ENCODE measurements around the gene DPP10. TPM values are rescaled to one million over a fixed set of nuclear protein-coding genes. Genes with fewer than 3 reads are reported as not detected.

DPP10 gene
- polyA plus RNA-seq, 4 donors = 11.5 to 24.1 (median 15.6) TPM

DNA sequence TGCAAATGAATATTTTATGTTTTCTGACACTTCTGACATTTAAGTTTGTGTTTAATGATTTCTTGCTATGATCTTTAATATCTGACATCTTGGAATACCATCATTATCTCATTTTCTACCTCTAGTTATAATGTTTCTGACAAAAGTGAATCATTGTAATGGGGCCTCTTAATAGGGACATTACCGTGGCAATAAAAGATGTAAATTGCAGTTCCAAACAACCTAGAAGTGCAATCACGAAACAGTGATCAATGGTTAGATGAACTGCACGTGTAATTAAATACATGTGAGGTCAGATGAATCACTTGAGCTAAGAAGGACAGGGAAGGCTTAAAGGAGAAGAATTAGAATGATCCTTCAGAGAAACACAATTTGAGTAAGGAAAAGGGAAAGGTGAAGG, 1078.3 kb downstream of the DPP10 start:
- no peak for DNase-seq (ENCODE audit: low read depth in 4 of 4, low spot score in 3 of 4)

DNA sequence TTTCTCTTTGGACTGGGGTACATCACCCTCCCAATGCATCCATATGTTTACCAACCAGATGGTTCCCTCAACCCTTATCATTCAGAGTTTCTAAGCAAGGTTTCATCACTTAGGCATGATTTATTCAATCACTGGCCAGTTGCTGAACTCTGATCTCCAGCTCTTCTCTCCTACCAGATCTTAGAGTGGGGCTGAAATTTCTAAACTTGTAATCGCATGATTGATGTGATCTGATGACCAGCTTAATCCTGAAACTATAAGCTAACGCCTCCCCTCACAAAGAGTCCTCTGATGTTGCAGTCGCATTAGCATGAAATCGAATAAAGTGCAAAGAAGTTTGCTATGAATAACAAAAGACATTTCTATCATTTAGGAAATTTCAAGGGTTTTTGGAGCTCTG, 1082.0 kb downstream of the DPP10 start:
- DNase-seq (ENCODE audit: low read depth in 4 of 4, low spot score in 3 of 4) = no peak

DNA sequence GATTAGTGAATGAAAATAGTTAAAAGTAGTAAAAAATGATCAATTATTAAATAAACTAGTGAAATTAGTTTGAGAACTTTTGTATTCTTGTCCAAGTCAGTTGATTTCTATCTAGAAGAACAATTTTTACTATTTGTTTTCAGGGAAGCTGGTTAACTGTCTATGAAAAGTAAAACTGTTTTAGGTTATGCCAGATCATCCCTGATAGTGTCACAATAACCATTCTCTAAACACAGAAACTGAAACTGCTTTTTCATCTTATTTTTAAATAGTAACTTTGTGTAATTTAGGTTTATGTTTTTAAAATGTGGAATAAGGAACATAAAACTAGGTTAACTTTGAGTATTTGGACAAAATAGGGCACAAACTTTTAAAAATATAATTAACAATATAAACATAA, 1087.2 kb downstream of the DPP10 start:
- no peak for DNase-seq (ENCODE audit: low read depth in 4 of 4, low spot score in 3 of 4)

DNA sequence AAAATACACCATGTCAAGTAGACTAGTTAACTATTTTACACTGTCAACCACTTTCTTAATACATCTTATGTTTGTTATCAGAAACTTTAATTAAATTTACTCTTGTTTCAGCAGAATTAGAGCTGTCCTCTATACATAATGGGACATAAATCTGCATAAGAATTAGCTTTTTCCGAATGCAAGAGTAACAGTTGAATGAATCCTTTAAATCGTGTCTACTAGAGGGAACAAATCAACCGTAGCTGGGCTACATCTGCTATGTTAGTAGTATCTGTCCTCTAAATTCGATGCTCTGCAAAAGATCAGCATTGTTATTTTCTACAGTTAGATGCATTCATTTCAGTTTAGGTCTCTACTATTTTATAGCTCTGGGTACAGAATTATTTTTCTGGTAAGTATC, 1090.6 kb downstream of the DPP10 start:
- DNase-seq (ENCODE audit: low read depth in 4 of 4, low spot score in 3 of 4) = no peak

DNA sequence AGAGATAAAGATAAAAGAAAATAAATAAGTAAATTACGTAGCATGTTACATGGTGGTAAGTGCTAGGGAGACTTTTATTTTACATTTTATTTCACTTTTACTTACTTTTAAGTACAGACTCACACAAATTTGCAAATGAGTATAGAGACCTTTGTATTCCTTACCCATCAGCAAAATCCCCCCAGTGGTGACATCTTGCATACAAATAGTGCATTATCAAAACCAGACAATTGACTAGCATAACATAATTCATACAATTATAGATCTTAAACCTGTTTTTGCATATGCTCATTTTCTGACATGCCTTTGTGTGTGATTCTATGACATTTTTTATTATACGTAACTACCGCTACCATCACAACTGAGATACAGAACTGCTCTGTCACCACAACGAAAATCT, 1099.4 kb downstream of the DPP10 start:
- no peak for DNase-seq (ENCODE audit: low read depth in 4 of 4, low spot score in 3 of 4)

DNA sequence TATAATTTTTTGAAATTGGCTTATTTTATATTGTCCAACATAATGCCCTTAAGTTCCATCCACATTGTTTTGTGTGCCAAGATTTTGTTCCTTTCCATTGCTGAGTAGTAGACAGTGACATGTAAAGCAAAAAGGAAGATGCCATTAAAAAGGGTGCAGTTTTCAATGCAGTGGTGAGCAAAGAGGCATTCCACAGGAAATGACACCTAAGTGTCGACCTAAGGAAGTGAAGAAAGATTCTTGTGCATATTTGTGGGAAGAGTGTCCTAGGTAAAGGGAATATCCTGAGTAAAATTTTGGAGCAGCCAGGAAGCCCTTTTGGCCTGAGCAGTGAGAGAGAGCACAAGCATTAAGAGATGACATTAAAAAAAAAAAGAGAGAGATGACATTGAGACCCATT, 1099.9 kb downstream of the DPP10 start:
- DNase-seq (ENCODE audit: low read depth in 4 of 4, low spot score in 3 of 4) = no peak

DNA sequence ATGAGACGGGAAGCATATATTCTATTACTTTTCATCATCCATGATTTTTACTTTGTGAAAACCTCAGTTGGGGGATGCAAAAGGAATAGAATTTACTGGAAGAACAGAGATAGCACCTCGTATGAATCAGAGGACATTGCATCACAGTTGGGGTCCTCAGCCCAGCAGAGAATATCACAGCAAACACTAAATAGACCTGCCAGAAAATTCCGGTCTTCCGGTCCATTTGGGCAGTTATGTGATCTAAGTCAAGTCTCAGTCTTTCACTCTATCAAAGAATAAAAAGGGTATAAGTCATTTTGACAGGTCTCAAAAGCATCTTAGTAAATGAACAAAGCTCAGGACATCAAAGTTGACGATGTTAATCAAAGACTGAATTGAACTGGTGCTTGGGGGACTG, 1100.6 kb downstream of the DPP10 start:
- no peak for DNase-seq (ENCODE audit: low read depth in 4 of 4, low spot score in 3 of 4)

DNA sequence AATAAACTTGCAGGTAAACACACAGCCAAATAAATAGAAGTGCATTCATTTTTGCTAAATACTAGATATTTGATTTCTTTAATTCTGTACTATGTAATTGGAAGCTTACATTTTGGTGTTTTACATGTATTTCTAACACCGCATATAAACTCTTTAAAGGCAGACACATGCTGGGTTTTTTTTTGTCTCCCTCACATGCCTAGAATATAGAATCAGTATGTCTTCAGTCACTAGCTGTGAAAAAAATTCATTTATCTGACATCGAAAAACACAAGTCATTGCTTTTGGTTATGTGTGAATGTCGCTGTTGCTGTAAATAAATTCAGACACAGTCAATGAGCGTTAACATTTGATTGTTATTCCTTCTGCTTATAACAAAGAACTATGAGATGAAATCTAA, 1101.0 kb downstream of the DPP10 start:
- no peak for DNase-seq (ENCODE audit: low read depth in 4 of 4, low spot score in 3 of 4)

DNA sequence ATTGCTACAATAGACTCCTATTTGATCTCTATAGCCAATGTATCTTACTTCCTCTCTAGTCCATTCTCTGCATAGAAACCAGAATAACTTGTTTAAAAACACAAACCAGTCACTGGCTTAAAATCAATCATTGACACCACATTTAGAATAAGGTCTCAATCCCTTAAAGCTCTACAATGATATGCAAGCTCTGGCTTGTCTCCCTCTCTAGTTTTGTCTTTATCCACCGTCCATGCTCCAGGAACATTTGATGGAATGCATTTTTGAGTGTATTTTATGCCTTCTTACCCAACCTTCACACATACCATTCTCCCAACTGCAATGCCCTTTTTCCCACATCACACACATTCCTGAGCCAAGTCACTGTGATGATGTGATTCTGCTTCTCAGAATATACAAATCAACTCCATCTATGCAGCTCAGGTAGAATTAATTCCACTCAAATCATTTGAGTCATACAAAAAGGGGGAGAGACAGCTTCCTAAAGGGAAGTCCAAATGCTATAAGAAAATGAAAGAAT, 1107.2 kb downstream of the DPP10 start:
- no peak for DNase-seq (ENCODE audit: low read depth in 4 of 4, low spot score in 3 of 4)

DNA sequence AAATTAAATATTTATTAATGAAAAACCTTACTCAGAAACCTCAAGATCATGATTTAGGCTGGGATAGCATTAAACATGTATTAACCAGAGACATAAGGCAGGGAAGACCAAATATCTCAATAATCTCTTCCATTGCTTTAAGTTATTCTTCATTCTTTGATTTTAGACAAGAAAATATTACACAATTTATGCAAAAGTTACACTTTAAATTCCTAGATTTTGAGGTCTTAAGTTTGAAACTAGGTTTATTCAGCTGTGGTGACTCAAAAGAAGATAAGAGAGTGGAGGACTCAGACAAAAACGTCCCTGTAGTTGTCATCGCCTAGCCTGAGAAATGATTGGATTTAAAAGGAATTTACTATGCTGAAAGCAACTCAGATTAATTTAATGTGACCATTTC, 1110.3 kb downstream of the DPP10 start:
- DNase-seq (ENCODE audit: low read depth in 4 of 4, low spot score in 3 of 4) = no peak

DNA sequence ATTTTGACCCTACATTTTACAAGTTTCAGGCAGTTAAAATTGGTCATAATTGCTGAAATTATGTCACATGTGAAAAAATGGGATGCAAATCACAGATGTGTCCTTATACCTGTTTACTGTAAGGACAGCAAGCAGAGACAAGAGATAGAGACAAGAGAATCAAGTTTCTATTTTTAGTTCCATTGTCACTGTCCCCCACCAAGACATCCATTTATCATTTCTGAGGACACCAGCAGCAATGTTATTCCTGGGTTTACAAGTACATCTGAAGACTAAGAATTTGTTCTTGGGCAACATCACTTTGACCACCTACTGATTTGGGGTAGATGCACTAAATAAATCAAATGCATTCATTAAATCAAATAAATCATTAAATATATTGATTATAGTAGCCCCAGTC, 1111.7 kb downstream of the DPP10 start:
- no peak for DNase-seq (ENCODE audit: low read depth in 4 of 4, low spot score in 3 of 4)

DNA sequence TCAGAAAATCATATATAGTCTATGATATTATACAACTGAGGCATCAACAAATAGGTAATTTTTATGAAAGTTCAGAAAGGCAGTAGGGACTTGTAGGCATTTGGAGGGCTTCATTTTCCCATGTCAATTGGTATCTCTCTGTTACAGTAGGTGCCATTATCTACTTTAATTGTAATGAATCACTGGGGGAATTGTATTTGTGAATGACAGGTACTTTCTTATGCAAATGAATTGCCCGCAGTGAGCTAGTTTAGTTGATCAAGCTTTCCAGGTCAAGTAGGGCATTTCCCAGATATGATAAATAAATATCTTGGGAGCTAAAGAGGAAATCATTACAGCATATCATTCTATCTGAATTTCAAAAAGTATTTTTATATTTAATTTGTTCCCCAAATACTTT, 1116.3 kb downstream of the DPP10 start:
- no peak for DNase-seq (ENCODE audit: low read depth in 4 of 4, low spot score in 3 of 4)

DNA sequence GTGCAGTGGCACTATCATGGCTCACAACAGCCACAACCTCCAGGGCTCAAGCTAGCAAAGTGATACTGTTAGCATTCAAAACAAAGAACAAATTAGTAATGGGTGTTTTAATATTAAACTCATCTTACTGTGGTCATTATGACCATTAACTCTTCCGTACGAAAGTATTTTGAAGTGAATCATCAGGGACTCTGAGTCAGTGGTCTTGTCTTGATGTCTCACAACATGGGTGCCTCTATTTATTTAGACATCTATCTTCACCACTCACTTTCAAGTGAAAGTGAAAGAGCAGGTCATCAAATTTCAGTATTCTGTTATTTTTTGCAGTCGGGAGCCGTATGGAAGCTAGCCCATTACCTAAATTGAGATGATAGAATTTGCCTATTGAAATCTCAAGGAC, 1118.2 kb downstream of the DPP10 start:
- DNase-seq (ENCODE audit: low read depth in 4 of 4, low spot score in 3 of 4) = no peak

DNA sequence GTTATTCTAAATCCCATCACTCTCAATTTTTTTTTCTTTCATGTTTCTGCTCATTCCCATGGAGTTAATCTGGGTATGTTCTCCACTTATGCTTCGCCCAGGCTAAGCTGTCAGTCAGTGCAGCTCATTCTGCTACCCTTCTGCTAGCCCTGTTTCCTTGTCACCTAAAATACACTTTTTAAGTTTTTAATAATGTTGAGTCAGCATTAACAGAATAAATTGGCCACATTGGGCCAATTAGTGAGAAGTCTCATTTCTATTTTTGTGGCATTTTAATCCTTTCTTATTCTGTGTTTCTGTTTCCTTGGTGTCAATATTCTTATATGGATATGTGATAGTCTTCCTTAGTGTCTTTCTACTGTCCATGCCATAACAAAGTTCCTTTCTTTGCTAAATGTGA, 1126.2 kb downstream of the DPP10 start:
- DNase-seq (ENCODE audit: low read depth in 4 of 4, low spot score in 3 of 4) = no peak

DNA sequence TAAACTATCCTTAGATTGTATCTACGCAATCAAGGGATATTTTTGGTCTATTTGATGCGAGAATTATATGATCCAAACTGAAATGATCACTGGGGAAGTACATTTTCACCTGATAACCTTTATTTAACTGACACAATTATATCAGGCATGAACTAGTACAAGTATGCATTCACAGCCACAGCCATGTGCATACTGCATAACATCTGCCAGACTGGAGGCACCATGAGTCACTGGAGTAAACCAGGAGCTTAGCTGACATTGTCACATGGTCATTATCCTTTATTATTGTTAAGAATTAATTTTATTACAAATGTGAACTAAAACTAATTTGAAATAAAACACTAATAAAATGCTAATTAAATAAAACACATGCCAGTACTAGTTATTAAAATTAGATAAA, 1127.1 kb downstream of the DPP10 start:
- DNase-seq (ENCODE audit: low read depth in 4 of 4, low spot score in 3 of 4) = no peak

DNA sequence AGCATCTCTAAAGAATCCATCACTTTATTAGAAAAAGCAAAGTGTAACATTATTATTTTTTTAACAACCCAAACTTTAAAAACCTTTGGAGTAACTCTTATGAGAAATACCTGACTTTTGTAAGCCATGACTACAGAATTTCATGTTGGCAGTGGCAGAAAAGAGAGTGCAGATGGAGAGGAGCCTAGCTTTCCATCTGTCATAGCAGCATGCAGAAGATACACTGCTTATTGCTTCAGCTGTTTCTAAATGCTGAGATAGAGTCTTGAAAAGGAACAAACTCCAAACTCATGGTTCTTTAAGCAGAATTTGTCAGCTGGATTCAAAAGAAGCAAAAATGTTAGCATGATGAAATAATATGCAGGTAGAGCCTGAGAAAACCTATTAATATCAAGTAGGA, 1130.3 kb downstream of the DPP10 start:
- DNase-seq (ENCODE audit: low read depth in 4 of 4, low spot score in 3 of 4) = no peak

DNA sequence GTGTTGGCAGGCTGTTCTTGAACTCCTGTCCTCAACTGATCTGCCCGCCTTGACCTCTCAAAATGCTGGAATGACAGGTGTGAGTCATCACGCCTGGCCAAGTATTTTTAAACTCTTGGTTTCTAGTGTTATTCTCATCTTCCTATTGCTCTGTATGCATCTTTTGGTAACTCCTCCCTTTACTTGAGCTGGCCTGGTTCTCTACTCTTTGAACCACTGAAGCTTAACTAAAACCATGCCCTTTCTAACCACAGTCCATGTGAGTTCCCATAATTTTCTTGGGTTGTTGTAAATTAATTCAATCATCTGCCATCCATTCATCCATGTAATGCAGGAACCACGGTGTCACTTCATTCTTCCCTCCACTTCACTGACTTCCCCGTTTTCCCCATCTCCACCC, 1131.3 kb downstream of the DPP10 start:
- DNase-seq (ENCODE audit: low read depth in 4 of 4, low spot score in 3 of 4) = no peak

DNA sequence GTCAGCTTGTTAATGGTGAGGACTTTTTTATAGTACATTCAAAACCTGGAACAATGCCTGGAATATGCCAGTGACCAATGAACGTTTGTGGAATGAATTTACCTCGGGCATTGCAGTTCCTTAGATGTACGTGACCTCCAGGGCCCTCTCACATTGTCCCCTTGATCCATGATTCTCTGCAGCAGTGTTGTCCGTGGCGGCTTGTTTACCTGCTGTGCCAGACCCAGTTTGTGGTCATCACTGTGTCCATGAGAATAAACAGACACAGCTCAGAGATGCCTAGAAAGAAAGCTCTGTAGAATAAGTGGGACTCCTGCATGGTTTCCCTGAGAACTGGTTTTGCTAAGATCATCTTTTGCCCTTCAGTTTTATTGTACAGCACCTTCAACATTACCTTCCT, 1132.2 kb downstream of the DPP10 start:
- no peak for DNase-seq (ENCODE audit: low read depth in 4 of 4, low spot score in 3 of 4)

DNA sequence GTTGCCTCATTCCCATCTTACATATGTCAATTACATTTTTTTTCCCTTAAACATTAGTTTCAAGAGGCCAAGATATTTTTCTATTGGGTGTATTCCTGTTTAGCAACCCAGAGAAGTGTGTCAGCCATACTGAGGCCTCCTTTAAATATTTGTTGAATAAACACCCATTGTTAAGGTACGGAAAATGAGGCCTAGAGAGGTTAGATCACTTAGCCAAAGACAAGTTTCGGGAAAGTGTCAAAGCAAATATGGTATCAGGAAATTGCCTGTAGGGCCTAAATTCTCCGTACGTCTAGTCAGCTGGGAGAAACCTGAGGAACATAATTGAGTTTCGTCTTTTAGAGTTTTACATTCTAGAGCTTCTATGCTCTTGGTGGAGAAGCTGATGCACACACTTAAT, 1138.3 kb downstream of the DPP10 start:
- DNase-seq (ENCODE audit: low read depth in 4 of 4, low spot score in 3 of 4) = no peak

DNA sequence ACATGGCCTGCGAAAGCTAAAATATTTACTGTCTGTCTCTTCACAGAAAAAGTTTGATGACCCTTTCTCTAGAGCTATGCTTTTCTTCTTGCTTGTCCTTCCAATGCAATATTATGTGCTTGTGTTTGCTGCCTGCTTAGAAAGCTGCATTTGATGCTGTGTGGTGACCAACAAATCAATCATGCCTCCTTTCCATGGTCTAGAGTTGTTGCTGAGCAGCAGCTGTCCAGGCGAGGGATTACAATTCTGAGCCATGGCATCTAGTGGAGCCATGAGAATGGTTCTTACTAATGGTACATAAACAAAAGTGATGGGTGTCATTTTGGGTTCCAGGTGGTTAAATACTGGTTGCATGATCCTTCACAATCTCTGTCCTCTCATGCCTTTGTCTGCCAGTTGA, 1142.1 kb downstream of the DPP10 start:
- DNase-seq (ENCODE audit: low read depth in 4 of 4, low spot score in 3 of 4) = no peak

DNA sequence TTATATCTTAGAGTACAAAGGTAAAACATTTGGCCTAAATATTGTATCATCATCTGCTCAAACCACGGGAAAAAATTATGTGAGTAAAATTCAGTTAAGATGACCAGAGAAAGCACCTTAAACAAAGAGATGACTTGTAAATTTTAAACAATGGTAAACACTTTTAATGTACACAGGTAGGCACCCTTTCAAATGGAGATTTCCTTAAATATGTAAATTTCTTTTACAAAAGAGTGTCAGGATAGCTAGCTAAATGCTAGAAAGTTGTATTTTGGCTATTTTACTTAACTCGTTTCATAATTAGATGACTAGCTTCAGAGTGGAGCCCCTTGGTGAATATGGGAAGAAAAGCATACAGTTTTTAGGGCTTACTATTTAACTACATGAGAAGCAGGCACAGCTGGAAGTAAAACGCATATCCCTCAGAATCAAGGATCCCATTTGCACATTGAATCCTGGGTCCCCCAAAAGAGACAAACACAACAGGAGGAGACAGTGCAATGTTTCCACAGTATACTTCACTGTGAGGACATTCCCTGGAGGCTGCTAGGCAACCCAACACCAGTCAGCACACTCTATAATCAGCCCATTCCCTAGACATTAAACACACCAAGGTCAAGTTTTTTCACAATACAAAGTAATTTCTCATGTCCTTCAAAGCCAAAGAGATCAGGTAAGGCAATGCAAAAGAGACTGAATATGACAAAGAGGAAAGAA, 1154.4 kb downstream of the DPP10 start:
- no peak for DNase-seq (ENCODE audit: low read depth in 4 of 4, low spot score in 3 of 4)

DNA sequence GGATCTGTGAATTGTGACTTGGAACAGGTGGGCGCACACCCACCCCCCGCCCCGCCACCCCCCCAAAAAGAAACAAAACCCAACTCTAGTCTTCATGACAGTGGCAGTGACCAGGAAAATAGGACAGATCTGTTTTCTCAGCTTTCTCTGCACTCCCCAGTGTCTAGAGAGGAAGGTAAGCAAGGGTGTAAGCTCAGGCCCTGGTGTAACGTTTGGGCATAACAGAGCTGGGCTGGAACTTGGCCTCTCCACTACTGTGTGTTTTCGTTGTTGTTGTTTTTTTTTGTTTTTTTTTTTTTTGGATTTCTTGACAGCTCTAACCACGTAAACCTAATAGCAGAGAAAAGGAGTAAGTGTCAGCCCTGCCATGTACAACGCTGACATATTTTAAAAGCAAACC, 1160.8 kb downstream of the DPP10 start:
- no peak for DNase-seq (ENCODE audit: low read depth in 4 of 4, low spot score in 3 of 4)

DNA sequence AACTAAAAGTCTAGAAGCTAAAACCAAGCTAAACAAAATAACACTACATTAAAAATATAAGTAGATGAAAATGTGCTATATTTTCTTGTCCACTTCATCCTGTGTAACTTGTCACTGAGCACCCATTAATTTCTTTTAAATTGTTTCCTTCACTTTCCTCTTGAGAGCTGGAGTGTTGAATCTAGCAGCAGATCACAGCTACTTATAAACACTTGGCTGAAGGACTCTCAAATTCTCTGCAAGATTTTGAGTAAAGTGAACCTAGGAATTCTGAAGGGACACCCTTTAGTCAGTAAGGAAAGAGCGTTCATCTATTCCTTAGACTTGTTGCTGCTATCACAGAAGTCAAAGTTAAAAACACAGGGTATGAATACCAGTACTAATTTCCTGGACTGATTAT, 1163.9 kb downstream of the DPP10 start:
- DNase-seq (ENCODE audit: low read depth in 4 of 4, low spot score in 3 of 4) = no peak
